ENCODE data around the gene CEMIP.
A peak's percentile ranks its signal among the peaks of the same experiment; 100 is the strongest.

The CEMIP gene, protein sequence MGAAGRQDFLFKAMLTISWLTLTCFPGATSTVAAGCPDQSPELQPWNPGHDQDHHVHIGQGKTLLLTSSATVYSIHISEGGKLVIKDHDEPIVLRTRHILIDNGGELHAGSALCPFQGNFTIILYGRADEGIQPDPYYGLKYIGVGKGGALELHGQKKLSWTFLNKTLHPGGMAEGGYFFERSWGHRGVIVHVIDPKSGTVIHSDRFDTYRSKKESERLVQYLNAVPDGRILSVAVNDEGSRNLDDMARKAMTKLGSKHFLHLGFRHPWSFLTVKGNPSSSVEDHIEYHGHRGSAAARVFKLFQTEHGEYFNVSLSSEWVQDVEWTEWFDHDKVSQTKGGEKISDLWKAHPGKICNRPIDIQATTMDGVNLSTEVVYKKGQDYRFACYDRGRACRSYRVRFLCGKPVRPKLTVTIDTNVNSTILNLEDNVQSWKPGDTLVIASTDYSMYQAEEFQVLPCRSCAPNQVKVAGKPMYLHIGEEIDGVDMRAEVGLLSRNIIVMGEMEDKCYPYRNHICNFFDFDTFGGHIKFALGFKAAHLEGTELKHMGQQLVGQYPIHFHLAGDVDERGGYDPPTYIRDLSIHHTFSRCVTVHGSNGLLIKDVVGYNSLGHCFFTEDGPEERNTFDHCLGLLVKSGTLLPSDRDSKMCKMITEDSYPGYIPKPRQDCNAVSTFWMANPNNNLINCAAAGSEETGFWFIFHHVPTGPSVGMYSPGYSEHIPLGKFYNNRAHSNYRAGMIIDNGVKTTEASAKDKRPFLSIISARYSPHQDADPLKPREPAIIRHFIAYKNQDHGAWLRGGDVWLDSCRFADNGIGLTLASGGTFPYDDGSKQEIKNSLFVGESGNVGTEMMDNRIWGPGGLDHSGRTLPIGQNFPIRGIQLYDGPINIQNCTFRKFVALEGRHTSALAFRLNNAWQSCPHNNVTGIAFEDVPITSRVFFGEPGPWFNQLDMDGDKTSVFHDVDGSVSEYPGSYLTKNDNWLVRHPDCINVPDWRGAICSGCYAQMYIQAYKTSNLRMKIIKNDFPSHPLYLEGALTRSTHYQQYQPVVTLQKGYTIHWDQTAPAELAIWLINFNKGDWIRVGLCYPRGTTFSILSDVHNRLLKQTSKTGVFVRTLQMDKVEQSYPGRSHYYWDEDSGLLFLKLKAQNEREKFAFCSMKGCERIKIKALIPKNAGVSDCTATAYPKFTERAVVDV (N-terminal part only)

GRCh38 chr15:80778964-80779657 lies at the start of gene CEMIP:
Gene CEMIP, plus strand, starts transcription at chr15:80779370. Its CDS starts 94,510 bp downstream, at chr15:80873880.
- DNase-seq, result peak in 51 of 56 donors; percentile 3 to 81 (median 49)

DNA sequence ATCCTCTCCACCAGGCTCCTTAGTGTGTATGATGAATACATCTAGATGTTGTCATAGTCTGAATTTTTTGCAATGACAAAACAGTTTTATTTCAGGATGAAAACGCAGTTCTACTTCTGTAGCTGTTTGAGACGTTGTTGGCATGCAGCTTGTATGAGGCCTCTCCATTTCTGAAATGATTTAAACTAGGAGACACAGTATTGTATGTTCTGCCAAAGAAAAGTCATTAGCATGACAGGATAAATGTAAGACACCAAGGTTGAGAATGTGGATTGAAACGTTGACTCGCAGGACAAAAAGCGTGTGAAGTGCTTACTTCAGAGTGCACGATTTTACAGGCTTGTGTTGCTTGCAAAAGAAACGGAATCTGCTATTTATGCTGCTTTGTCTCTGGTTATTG lies 48.8 kb upstream of the CEMIP start:
- no peak for DNase-seq

GRCh38 chr15:80730926-80731325 lies 48.2 kb upstream of the CEMIP start:
- DNase-seq, result no peak

DNA sequence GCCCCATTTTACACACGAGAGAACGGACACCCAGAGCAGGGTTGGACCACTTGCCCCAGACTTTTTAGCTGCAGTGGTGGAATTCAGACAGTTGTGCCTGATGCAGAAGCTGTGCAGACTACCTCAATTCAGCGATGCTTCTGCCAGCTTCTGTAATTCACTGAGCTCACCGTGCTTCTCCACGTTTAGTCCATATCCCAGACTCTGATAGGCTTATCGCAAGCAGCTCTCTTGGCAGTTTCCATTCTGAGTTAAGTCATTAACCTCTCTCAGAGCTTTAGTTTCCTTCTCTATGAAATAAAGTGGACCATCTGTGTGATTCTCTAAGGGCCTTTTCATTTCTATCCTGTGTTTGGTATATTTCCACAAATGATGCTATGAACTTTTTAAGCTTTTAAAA lies 47.0 kb upstream of the CEMIP start:
- no peak for DNase-seq

GRCh38 chr15:80732818-80733217 lies 46.4 kb upstream of the CEMIP start:
- no peak for DNase-seq

- DNase-seq, result no peak
Measured at GRCh38 chr15:80733460-80733859, 45.7 kb upstream of the CEMIP start.

DNA sequence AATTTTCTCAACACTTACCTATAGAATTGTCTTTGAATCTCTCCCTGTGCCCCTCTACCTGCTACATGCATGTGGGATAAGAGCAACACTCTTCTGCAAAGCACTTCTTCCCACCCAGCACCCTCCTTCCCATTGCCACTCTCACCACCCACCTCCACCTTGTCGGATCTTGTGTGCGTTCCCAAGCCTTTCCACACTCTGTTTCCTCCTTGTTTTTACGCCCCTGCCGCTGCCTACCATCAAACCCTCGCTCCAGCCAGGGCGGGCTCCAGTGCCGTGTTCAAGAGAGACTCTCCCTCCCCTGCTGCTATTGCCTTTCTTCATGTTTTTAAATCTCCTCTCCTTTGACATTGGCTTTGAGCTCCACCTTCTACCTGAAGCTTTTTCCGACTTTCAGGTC lies 43.8 kb upstream of the CEMIP start:
- DNase-seq, result no peak

- DNase-seq, result no peak
Measured at GRCh38 chr15:80736560-80736959, 42.6 kb upstream of the CEMIP start.

DNA sequence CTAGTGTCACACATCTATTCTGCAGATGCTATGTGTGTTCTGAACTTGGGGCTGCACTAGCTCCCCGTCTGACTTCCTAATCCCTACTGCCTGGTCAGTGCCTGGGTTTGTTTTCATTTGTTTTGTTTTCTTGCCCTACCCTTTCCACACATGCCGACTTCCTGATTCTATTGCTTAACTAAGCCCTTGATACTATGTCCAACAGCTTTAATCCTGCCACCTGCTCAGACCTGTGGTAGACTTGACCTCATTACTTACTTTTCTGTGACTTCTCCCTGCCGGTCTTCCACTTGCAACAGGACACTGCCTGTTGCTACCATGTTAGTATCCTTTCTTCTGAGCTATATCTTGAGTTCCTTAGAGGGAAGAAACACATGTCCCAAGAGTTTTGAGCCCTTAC lies 39.3 kb upstream of the CEMIP start:
- no peak for DNase-seq

DNA sequence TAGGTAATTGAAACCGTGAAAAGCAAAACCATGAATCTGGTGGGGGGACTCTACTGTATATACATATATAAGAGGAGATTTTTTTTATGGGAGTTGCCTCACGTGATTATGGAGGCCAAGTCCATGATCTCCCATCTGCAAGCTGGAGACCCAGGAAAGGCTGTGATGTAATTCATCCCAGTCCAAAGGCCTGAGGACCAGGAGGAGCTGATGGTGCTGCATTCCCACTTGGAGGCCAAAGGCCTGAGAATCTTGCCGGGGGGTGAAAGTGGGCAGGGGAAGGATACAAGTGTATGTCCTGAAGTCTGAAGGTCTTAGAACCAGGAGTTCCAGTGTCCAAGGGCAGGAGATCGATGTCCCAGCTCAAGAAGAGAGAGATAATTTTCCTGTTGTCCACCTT lies 37.1 kb upstream of the CEMIP start:
- DNase-seq, result no peak

DNA sequence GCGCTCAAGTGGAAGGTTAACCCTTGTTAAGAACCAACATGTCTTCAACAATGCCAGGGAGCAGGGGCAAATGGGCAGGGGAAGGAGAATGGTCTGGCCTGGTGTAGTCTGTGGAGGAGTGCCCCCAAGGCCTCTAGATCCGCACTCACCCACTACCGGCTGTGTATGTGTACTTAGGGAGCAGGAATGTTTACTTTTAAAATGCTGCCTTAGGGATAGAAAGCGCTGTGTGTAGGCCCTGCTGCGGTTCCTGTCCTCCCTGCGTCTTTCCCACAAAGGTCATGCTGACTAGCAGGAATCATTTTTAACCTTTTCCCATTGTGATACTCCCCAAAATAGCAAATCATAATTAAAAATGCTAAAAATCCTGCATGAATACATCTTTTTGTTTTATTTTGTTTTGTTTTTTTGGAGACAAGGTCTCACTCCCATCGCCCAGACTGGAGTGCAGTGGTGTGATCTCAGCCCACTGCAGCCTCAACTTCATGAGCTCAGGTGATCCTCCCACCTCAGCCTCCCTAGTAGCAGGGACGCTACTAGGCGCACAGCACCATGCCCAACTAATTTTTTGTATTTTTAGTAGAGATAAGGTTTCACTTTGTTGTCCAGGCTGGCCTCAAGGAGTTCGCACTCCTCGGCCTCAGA lies 35.9 kb upstream of the CEMIP start:
- DNase-seq, result no peak

- peak in 1 of 56 donors; percentile 16 for DNase-seq
Measured at GRCh38 chr15:80744415-80744814, 34.8 kb upstream of the CEMIP start.

DNA sequence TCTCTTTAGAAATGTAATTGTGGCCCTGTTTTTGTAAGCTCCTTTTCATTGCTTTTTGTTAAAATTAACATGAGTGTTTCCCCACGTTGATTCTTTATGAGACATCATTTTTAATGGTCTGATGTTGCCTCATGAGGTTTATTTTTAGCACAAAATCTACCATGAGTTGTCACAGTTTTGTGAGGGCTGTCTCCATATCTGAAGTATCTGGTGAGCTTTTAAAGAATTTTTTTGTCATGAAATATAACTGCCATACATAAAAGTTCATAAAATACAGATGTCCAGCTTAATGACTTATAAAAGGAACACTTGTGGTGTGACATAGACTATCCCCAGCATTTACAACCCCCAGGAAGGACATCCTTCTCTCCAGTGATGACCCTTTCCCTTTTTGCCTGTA lies 34.3 kb upstream of the CEMIP start:
- no peak for DNase-seq

- no peak for DNase-seq
Measured at GRCh38 chr15:80745888-80746287, 33.3 kb upstream of the CEMIP start.

GRCh38 chr15:80747317-80748053 lies 31.7 kb upstream of the CEMIP start:
- DNase-seq, result no peak

- DNase-seq, result no peak
Measured at GRCh38 chr15:80749589-80749988, 29.6 kb upstream of the CEMIP start.

GRCh38 chr15:80750575-80750974 lies 28.6 kb upstream of the CEMIP start:
- DNase-seq, result peak in 8 of 56 donors; percentile 5 to 55 (median 24)

DNA sequence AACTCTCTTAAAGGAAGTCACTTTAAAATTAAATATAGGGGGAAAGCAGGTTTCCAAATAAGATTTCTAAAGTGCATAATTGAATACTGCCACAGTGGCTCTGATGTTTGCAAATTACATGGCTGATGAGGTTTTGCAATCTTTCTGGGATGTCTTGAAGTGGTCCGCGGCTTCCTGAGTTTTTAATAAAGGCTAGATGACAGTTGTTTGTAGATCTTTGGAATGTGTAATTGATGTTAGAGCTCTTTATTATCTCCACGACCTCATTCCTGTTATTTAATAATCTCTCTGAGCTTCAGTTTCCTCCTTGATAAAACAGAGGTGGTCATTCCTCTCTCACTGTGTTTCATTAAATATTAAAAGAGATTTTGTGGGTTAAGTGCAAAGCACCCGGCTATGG lies 27.0 kb upstream of the CEMIP start:
- no peak for DNase-seq

DNA sequence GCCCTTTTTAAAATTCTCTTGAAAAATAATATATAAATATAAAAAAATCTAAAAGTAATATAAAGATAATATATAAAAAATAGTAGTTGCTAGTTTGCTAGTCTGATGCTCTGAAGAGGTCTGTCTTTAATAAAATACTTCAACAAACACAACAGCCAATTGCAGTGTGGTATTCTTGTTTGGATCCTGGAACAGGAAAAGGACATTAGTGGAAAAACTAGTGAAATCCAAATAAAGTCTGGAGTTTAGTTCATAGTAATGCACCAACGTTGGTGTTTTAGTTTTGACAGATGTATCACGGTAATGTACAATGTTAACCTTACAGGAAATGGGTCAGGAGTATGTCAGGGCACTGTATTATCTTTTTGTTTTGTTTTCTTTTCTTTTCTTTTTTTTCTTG lies 26.0 kb upstream of the CEMIP start:
- no peak for DNase-seq

DNA sequence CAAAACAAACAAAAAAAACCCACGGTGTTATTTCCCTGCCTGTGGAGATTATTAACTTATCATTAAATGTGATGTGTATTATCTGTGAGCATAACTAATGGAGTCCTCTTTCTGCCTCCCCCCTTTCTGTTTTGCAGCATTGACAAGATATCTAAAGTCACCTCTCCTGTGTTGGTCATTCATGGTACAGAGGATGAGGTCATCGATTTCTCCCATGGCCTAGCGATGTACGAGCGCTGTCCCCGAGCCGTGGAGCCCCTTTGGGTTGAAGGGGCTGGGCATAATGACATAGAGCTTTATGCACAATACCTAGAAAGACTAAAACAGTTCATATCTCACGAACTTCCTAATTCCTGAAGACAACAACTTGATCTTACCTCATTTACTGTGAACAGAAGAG lies 25.2 kb upstream of the CEMIP start:
- no peak for DNase-seq

All from nucleus accumbens (tissue), 56 donors.